ENCODE results near the gene PPP1R15A. TPM values are rescaled to one million over a fixed set of nuclear protein-coding genes. Genes with fewer than 3 reads are reported as not detected.

PPP1R15A gene
- total RNA-seq, 1 experiment from 2014 or later, result 17.0 TPM

- TF ChIP-seq NFE2L1 (CRISPR knock-in tag; IDR thresholded peaks at IDR 0.05) (no peak), ZNF671 (CRISPR knock-in tag; IDR thresholded peaks at IDR 0.05) (peak; percentile 88), CREM (CRISPR knock-in tag; IDR thresholded peaks at IDR 0.05) (no peak), TEAD4 (CRISPR knock-in tag; IDR thresholded peaks at IDR 0.05) (no peak), GTF2I (CRISPR knock-in tag; conservative IDR thresholded peaks at IDR 0.05) (no peak), ZSCAN18 (CRISPR knock-in tag; IDR thresholded peaks at IDR 0.05) (peak; percentile 100), GABPB1 (CRISPR knock-in tag; IDR thresholded peaks at IDR 0.05) (no peak), ZNF317 (CRISPR knock-in tag; IDR thresholded peaks at IDR 0.05; ENCODE audit: borderline replicate concordance, low read depth) (no peak), SMAD3 (CRISPR knock-in tag; IDR thresholded peaks at IDR 0.05; ENCODE audit: borderline replicate concordance) (no peak), FOXP1 (CRISPR knock-in tag; IDR thresholded peaks at IDR 0.05; ENCODE audit: borderline replicate concordance) (no peak), AR (CRISPR knock-in tag; IDR thresholded peaks at IDR 0.05) (peak; percentile 95), SP1 (CRISPR knock-in tag; conservative IDR thresholded peaks at IDR 0.05) (no peak), OVOL2 (CRISPR knock-in tag; IDR thresholded peaks at IDR 0.05; ENCODE audit: borderline replicate concordance) (no peak), FOXP4 (CRISPR knock-in tag; IDR thresholded peaks at IDR 0.05) (no peak), PRDM15 (CRISPR knock-in tag; IDR thresholded peaks at IDR 0.05) (no peak), ZNF121 (CRISPR knock-in tag; IDR thresholded peaks at IDR 0.05) (no peak), ZNF232 (CRISPR knock-in tag; IDR thresholded peaks at IDR 0.05) (no peak), CBFB (CRISPR knock-in tag; IDR thresholded peaks at IDR 0.05; ENCODE audit: low read depth) (no peak), STAT6 (CRISPR knock-in tag; conservative IDR thresholded peaks at IDR 0.05; ENCODE audit: low read depth) (no peak), IRF1 (CRISPR knock-in tag; IDR thresholded peaks at IDR 0.05) (no peak), AFF4 (CRISPR knock-in tag; IDR thresholded peaks at IDR 0.05; ENCODE audit: borderline replicate concordance) (no peak)
These were observed 9.8 kb downstream of the PPP1R15A start (continued) for GRCh38 chr19:48881741-48882657.
